HG03066 (cell line): ENCODE data around the gene DUS2.
"Not testable (repeated sequence)": the region's sequence is repeated elsewhere in the genome, so short reads cannot be mapped to it uniquely, and the experiment has no call there.

Experiments used
- ATAC-seq: cut with Tn5 transposase; IDR thresholded peaks from one replicate; pipeline ENCODE4 v1.9.1; 2021; ENCODE audit warnings: low read depth; ENCODE audit not compliant: unreplicated experiment

The DUS2 gene

GRCh38 chr16:68114939-68115338, 91.9 kb downstream of the DUS2 start:
- not testable (repeated sequence) for ATAC-seq

DNA sequence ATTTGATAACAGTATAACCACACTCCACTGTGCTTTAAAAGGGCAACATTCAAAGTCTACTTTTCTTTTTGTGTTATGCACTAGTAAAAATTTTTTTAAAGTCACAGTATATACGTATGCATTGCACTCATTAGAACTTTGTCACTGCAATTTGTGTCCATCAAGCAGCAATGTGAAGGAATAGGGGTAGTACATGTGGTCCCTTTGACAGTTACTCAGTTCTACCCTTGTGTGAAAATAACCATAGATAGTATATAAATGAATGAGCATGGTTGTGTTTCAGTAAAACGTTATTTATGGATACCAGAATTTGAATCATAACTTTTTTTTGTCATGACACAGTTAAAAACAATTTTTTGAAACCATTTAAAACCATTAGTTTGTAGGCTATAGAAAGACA, 92.8 kb downstream of the DUS2 start:
- no peak for ATAC-seq

DNA sequence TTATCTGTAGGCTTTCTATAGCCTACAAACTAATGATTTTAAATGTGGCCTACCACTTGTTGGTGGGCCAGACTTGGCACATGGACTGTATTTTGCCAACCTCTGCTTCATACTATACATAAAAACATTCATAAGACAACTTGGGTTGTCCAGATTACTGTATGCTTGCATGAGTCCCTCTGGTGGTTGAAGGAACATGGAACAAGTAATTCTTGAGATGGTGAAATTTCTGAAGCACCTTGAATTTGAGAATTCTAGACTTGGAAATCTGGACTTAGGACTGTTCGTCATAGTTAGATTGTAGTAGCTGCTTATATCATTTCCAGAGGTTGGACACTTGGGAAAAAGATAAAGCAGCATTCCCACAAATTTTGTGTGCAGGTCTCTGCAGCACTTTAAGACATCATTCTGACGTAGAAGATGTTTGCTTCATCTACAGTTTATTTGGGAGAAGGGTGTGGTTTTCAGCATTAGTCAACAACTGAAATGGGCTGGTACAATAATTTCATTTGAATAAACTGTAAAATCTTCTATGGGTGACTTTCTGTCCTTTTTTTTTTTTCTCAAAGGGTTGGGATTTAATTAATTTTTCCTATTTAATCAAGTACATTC, 93.3 kb downstream of the DUS2 start:
- ATAC-seq: no peak

- ATAC-seq: no peak
Observed at GRCh38 chr16:68117884-68118283, 94.8 kb downstream of the DUS2 start.

- not testable (repeated sequence) for ATAC-seq
Observed at GRCh38 chr16:68118954-68119353, 95.9 kb downstream of the DUS2 start.

GRCh38 chr16:68120496-68120895, 97.4 kb downstream of the DUS2 start:
- ATAC-seq: not testable (repeated sequence)

DNA sequence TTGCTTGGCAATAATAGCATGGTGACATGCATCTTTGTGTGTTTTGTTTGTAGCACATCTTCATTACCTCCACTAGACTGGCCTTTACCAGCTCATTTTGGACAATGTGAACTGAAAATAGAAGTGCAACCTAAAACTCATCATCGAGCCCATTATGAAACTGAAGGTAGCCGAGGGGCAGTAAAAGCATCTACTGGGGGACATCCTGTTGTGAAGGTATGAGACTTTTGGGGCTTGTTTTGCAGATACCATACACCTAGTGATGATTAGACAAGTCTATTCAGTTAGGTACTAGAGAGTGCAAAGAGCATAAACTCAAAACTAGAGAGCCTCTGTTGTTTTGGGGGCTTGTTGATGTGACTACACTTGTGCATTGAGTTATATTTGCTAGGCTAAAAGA, 103.3 kb downstream of the DUS2 start:
- no peak for ATAC-seq

- no peak for ATAC-seq
Observed at GRCh38 chr16:68128577-68129305, 105.7 kb downstream of the DUS2 start.
